OCI-LY3 (cell line): ENCODE measurements around the gene CLVS2.

Experiments
- EZH2phosphoT487 ChIP-seq: fragments of 200-600 bp; shearing (Covaris generic); IDR thresholded peaks from 2 replicates; pipeline ENCODE4 v1.6.1; 2018; ENCODE audit warnings: antibody characterized with exemption, mixed run types, low read depth
- TF ChIP-seq, protein P1 (sequence below): fragments of 200-600, 300-600 bp; sonication (generic); IDR thresholded peaks from 2 replicates; pipeline ENCODE4 v1.5.1; 2014; ENCODE audit warnings: antibody characterized with exemption, low read length, low read depth

DNA sequence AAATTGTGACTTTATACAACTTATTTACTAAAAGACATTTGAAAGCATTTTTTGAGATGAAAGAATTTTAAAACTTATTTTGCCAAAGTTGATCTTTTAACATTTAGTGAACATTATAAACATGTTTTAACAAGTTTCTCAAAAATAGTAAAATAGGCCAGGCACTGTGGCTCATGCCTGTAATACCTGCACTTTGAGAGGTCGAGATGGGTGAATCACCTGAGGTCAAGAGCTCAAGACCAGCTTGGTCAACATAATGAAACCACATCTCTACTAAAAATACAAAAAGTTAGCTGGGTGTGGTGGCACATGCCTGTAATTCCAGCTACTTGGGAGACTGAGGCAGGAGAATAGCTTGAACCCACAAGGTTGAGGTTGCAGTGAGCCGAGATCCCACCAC lies 78.6 kb downstream of the CLVS2 start:
- TF ChIP-seq, protein P1, sequence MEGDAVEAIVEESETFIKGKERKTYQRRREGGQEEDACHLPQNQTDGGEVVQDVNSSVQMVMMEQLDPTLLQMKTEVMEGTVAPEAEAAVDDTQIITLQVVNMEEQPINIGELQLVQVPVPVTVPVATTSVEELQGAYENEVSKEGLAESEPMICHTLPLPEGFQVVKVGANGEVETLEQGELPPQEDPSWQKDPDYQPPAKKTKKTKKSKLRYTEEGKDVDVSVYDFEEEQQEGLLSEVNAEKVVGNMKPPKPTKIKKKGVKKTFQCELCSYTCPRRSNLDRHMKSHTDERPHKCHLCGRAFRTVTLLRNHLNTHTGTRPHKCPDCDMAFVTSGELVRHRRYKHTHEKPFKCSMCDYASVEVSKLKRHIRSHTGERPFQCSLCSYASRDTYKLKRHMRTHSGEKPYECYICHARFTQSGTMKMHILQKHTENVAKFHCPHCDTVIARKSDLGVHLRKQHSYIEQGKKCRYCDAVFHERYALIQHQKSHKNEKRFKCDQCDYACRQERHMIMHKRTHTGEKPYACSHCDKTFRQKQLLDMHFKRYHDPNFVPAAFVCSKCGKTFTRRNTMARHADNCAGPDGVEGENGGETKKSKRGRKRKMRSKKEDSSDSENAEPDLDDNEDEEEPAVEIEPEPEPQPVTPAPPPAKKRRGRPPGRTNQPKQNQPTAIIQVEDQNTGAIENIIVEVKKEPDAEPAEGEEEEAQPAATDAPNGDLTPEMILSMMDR: no peak
- no peak for TF ChIP-seq EZH2phosphoT487
